Duodenal mucosa (tissue), 2 donors: ENCODE results near the gene CCNY.

Experiments used
- H3K27ac ChIP-seq: one replicate; pipeline ENCODE4 v1.7.0; 2013; ENCODE audit warnings: low read depth, low read length
- H3K27me3 ChIP-seq, 2 donors: one replicate each; pipeline ENCODE4 v1.7.0; 2013; ENCODE audit warnings: low read length in 2 of 2, control low read depth in 1 of 2; ENCODE audit not compliant: insufficient read depth in 2 of 2, control insufficient read depth in 1 of 2
- H3K36me3 ChIP-seq, 2 donors: one replicate each; pipeline ENCODE4 v1.7.0; 2013; ENCODE audit warnings: low read length in 2 of 2, control low read depth in 1 of 2; ENCODE audit not compliant: insufficient read depth in 2 of 2, control insufficient read depth in 1 of 2
- H3K4me1 ChIP-seq, 2 donors: one replicate each; pipeline ENCODE4 v1.7.0; 2013; ENCODE audit warnings: low read length in 2 of 2, control low read depth in 1 of 2; ENCODE audit not compliant: insufficient read depth in 2 of 2, control insufficient read depth in 1 of 2
- H3K4me3 ChIP-seq, 2 donors: one replicate each; pipeline ENCODE4 v1.7.0; 2013; ENCODE audit warnings: low read length in 2 of 2, low read depth in 1 of 2
- H3K9ac ChIP-seq, 2 donors: one replicate each; pipeline ENCODE4 v1.7.0; 2013; ENCODE audit warnings: low read length in 2 of 2, low read depth in 1 of 2
- H3K9me3 ChIP-seq, 2 donors: one replicate each; pipeline ENCODE4 v1.7.0; 2013; ENCODE audit warnings: low read length in 2 of 2, control low read depth in 1 of 2; ENCODE audit not compliant: control insufficient read depth in 1 of 2

CCNY gene

DNA sequence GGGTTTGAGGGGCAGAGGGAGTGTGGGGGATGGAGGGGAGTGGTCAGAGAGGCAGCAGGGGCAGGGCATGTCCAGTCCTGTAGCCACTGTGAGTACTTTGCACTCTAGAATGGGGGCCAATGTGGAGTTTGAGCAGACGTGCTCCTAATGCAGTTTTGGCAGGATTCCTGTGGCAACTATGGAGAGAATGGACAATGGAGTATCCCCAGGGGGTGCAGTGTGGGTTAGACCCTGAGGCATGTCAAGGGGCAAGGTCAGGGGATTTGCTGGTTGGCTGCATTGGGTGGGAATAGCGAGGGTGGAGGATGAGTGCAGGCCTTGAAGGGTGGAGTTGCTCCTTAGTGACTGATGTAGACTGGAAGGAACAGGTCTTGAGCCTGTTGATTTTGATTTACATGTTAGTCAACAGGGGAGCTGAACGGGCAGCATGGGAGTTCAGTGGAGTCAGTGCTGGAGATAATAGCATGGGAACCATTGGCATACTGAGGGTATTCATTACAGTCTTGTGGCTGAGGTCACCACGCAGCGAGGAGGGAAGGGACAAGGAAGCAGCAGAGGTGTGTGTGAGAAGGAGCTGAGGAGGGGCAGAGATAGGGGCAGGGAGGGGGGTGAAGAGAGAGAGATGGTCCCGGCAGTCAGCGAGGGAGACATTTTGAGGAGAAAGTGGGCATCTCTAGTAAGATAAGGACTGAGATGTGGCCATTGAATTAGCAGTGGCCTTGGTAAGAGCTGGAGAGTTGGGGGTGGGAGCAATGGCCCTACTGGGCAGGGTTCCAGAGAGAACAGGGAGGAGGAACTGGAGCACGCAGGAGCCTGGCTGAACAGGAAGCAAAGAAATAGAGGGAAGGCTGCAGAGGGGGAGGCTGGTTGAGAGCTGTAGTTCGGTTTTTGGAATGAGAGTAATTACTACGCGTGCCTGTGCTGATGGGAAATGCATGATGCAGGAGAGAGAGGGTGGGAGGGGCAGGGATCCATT lies 112.7 kb downstream of the CCNY start:
- Histone ChIP-seq H3K9me3 (peaks cover 12 to 15% of the 10 kb centered on the region in 2 donors), H3K36me3 (no peaks in the 10 kb centered on the region), H3K27ac (no peak overlapping the region), H3K4me3 (peak overlapping the region in 1 of 2 donors; percentile 17), H3K27me3 (no peaks in the 10 kb centered on the region), H3K9ac (no peak overlapping the region), H3K4me1 (peaks cover 45 to 46% of the 10 kb centered on the region in 2 donors)

DNA sequence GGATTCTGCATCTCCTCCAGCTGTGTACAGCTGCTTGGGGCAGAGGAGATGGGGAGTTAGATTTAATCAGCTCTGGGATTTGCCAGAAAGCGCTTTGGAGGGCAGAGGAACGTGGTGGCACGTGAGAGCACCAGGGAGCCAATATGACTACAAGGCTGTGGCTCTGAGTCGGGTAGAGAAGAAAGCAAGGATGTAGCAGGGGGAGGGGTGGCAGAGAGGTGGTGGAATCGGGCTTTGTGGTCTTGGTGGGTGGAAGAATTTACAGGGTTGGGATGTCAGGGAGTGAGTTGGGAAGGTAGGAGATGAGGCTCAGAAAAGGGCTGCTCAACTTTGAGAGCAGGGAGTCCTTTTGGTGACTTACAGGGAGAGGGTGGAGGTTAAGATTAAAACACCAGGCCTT lies 113.6 kb downstream of the CCNY start:
- Histone ChIP-seq H3K36me3 (no peaks in the 10 kb centered on the region), H3K4me1 (peaks cover 46 to 52% of the 10 kb centered on the region in 2 donors), H3K9me3 (peaks cover 3 to 6% of the 10 kb centered on the region in 2 donors), H3K9ac (no peak overlapping the region), H3K4me3 (no peak overlapping the region), H3K27me3 (no peaks in the 10 kb centered on the region), H3K27ac (no peak overlapping the region)

DNA sequence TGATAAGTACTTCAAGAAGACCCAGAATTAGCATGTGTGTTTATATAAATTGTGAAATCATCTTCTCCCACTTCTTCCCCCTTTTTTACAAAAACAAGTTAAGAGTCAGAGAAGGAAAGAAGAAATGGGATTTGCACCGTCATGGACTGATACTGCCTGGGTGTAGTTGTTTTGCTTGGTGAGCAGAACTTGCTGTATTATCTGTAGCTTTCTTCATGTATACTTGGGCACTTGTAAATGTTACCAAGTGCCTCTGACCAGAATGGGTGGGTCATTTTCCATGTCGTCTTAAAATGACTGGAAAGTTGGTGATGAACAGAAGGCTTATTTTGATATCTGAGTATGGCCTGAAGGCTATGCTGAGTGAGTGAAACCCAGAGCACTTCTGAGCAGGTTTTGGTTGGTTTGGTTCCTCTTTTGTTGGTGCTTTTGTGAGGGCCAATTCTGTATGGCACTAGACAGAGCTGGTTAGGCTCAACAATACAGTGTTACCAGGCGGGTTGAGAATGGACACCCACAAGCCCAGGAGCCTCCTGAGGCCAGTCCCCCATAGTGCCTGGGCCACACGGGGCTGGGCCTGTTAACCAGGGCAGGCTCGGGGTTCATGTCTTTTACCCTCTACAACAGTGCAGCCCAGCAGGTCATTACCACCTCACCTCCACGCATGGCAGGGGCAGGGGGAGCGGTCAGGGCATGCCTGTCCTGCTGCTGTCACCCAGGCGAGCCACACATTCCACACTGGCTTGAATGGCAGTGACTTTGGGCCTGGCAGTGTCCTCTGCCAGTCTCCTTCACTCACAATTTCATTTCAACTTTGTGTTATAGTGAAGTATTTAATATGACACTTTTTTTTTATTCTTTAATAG lies 115.1 kb downstream of the CCNY start:
- Histone ChIP-seq H3K4me1 (peaks cover 45 to 52% of the 10 kb centered on the region in 2 donors), H3K9ac (peak overlapping the region in 1 of 2 donors; percentile 5), H3K36me3 (no peaks in the 10 kb centered on the region), H3K4me3 (no peak overlapping the region), H3K9me3 (no peaks in the 10 kb centered on the region), H3K27ac (peak overlapping the region; percentile 51), H3K27me3 (no peaks in the 10 kb centered on the region)

DNA sequence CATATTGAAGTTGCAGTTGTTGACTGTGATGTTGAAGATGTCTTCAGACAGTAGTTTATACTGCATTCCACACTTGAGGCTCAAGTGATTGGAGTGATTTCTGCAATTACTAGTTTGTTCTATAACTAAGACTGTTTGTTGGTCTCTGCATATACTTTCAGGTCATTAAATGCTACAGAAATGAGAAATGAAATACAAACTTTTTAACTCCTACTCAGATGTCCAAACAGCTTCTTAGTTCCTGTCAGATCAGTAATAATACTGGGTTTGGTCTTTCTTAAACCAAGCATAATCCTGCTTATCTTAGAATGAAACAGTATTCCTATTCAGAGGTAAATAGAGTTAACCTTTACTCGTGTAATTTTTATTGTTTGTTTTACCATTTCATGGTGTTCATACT lies 115.9 kb downstream of the CCNY start:
- Histone ChIP-seq H3K4me1 (peaks cover 43 to 52% of the 10 kb centered on the region in 2 donors), H3K9me3 (no peaks in the 10 kb centered on the region), H3K27me3 (no peaks in the 10 kb centered on the region), H3K4me3 (no peak overlapping the region), H3K36me3 (no peaks in the 10 kb centered on the region), H3K27ac (no peak overlapping the region), H3K9ac (no peak overlapping the region)

DNA sequence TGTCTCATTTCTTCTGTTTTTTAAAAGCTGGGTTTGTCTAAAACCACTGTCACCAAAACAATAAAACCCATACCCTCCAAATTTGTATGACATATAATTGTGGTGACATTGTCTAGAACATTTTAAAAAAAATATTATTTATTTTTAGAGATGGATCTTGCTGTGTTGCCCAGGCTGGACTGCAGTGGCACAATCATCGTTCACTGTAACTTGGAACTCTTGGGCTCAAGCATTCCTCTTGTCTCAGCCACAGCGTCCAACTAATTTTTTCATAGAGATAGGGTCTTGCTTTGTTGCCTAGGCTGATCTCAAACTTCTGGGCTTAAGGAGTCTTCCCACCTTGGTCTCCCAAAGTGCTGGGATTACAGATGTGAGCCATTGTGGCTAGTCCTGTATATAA lies 116.5 kb downstream of the CCNY start:
- H3K27ac ChIP-seq: no peak overlapping the region
- H3K4me3 ChIP-seq: no peak overlapping the region
- H3K9ac ChIP-seq: no peak overlapping the region
- H3K9me3 ChIP-seq: no peaks in the 10 kb centered on the region
- no peaks in the 10 kb centered on the region for H3K27me3 ChIP-seq
- no peaks in the 10 kb centered on the region for H3K36me3 ChIP-seq
- H3K4me1 ChIP-seq: peaks cover 38 to 45% of the 10 kb centered on the region in 2 donors

DNA sequence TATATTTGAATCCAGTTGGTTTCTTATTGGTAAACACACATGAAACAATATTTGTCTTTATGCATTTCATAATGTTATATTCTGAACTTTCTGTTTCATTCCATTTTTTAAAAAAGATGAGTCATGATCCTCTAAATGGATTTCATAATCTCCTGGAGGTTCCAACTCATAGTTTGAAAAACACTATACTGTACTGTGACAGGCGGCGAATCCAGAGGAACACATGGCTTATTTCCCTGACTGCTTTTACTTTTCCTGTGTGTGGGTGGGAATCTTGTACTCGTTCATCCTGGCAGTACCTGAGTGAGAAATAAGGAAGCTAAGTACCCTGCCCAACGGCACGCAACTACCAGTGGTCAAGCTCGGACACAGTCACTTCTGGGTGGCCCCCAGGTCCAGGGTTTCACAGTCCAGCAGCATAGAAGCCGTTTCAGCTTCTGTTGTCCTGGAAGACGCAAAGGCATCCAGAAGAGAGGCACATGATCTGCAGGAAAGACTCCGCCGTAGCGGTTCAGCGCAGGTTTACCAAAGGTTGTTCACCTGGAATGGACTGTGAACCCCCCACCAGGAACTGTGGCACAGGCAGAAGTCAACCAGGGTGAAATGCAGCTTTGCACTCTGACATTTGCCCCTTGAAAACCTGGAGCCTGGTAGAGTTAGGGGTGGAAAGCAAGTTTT lies 117.7 kb downstream of the CCNY start:
- H3K27me3 ChIP-seq: no peaks in the 10 kb centered on the region
- H3K36me3 ChIP-seq: no peaks in the 10 kb centered on the region
- no peaks in the 10 kb centered on the region for H3K9me3 ChIP-seq
- H3K4me1 ChIP-seq: peaks cover 28 to 35% of the 10 kb centered on the region in 2 donors
- no peak overlapping the region for H3K9ac ChIP-seq
- no peak overlapping the region for H3K4me3 ChIP-seq
- no peak overlapping the region for H3K27ac ChIP-seq

DNA sequence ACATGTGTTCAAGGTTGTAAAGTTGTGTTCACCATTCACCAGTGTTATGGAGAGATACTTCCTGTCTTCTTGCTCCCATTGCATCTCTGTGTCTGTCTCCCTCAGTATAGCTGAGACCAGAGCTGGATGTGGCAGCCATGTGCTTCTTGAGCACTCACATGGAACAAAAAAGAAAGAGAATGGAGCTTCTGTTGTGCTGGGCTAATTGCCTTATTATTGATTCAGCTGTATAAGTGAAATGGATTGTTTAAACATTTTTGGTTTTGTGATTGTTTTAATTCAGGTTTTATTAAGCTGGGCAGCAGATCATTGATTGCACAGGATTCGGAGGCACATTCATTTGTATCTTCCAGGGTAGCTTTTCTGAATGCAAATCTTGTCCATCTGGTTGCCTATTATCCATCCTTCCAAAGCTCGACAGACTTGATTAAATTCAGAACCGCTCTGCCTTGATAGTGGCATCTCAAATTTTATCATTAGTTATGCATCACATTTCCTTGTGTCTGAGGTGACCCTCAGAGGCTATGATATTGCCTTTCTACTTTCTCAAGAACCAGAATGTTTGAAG lies 119.9 kb downstream of the CCNY start:
- H3K36me3 ChIP-seq: no peaks in the 10 kb centered on the region
- H3K27ac ChIP-seq: no peak overlapping the region
- no peak overlapping the region for H3K9ac ChIP-seq
- H3K9me3 ChIP-seq: no peaks in the 10 kb centered on the region
- no peaks in the 10 kb centered on the region for H3K27me3 ChIP-seq
- H3K4me1 ChIP-seq: peaks cover 12 to 18% of the 10 kb centered on the region in 2 donors
- no peak overlapping the region for H3K4me3 ChIP-seq

DNA sequence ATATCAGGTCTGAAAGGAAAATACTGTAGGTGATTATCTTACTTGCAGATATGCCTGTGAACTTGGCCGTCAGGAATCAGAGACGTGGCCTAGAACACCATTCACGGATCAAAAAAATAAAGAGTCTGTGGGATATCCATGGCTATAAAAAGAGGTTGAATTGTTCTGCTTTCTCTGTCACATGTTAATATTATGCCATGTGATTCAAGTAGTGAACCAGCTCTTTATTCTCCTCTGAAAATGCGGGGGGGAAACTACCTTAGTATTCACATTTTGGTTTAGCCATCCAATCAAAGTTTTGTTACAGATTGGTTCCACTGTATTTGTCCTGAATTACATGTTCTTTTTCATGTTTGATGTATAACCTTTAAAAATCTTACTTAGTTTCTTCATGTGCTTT lies 120.5 kb downstream of the CCNY start:
- no peaks in the 10 kb centered on the region for H3K27me3 ChIP-seq
- H3K36me3 ChIP-seq: no peaks in the 10 kb centered on the region
- peaks cover 6 to 13% of the 10 kb centered on the region in 2 donors for H3K4me1 ChIP-seq
- H3K9ac ChIP-seq: no peak overlapping the region
- H3K4me3 ChIP-seq: no peak overlapping the region
- no peaks in the 10 kb centered on the region for H3K9me3 ChIP-seq
- no peak overlapping the region for H3K27ac ChIP-seq

DNA sequence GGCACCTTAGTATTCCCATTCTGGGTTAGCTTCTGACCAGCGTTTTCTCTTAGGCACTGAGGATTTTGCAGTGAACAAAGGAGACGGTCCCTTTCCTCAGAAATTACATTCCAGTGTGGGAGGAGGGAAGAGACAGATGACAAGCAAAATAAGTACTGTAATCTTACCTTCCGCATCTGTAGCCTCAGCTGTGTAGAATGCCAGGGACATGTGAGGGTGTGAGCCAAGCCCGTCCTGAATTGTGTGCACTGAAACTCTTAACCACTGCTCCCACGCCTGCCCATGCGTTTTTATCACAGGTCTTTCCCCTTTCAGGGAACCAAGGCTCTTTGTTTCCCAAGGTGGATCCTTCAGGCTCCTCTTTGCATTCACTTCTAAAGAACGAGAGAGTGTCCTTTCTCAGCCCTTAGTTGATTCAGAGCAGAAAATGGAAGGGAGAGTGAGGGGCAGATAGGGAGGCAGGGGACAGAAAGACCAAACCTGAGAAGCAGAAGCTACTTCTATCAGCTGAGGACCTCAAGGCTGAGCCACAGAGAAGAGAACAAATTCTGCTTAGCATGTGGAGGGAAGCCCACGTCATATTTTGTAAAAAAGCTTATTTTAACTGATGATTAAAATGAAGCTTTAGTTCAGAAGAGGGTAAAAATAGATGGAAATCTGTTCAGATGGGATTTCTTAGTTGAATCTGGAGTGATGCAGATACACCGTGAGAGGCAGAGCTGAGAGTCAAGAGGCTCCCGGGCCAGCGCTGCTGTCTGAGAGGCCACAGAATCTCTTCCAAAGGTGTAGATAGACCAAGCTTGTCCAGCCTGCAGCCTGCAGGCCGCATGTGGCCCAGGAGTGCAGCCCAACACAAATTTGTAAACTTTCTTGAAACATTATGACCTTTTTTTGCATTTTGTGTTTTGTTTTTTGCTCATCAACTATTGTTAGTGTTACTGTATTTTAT lies 122.5 kb downstream of the CCNY start:
- Histone ChIP-seq H3K27ac (no peak overlapping the region), H3K4me3 (no peak overlapping the region), H3K4me1 (peaks cover 19 to 25% of the 10 kb centered on the region in 2 donors), H3K36me3 (no peaks in the 10 kb centered on the region), H3K9me3 (no peaks in the 10 kb centered on the region), H3K27me3 (no peaks in the 10 kb centered on the region), H3K9ac (no peak overlapping the region)
